HAP-1 (cell line): Measurements from ENCODE around the gene SHMT2.
A peak's percentile ranks its signal among the peaks of the same experiment; 100 is the strongest.

ENCODE experiments used
- DNase-seq, 2 experiments: peaks; one replicate each; pipeline ENCODE4 v3.0.0-alpha.2; 2016 to 2020; ENCODE audit warnings: low spot score in 2 of 2
- H3K27me3 ChIP-seq: fragments of 250-450 bp; sonication (Bioruptor Pico); 2 replicates; pipeline ENCODE4 v1.5.1; 2020; ENCODE audit warnings: low read depth, mild to moderate bottlenecking, moderate library complexity
- H3K36me3 ChIP-seq: fragments of 250-450 bp; sonication (Bioruptor Pico); replicated peaks from 2 replicates; pipeline ENCODE4 v1.5.1; 2020; ENCODE audit warnings: mild to moderate bottlenecking
- H3K4me1 ChIP-seq: fragments of 250-450 bp; sonication (Bioruptor Pico); 2 replicates; pipeline ENCODE4 v1.5.1; 2020; ENCODE audit warnings: mild to moderate bottlenecking
- H3K4me3 ChIP-seq: fragments of 250-450 bp; sonication (Bioruptor Pico); 2 replicates; pipeline ENCODE4 v1.5.1; 2020; ENCODE audit warnings: mild to moderate bottlenecking, moderate library complexity
- H3K9me3 ChIP-seq: fragments of 250-450 bp; sonication (Bioruptor Pico); 2 replicates; pipeline ENCODE4 v1.5.1; 2020; ENCODE audit warnings: mild to moderate bottlenecking, moderate library complexity
- in situ Hi-C: fragments of 300-500 bp; cut with MboI; formaldehyde crosslinking; loops from 3 replicates; pipeline ENCODE4 v1.14.3; 2020; ENCODE audit warnings: low sequenced_read_pairs, inconsistent platforms, mixed read lengths

SHMT2 gene

GRCh38 chr12:57229634-57230380 lies at the start of gene SHMT2:
TSS of gene SHMT2 (plus strand) at chr12:57229711. CDS start at chr12:57229779, 68 bp downstream.
- Histone ChIP-seq H3K9me3 (no peaks in the 10 kb centered on the region), H3K36me3 (peaks cover 51% of the 10 kb centered on the region), H3K4me3 (peak within 1 kb of the TSS; percentile 89), H3K27me3 (no peaks in the 10 kb centered on the region), H3K4me1 (peaks cover 7% of the 10 kb centered on the region; the same call in 1 of the 2 replicates)
- in situ Hi-C loops = no loop called here
- DNase-seq = peak; percentile 94 to 97

DNA sequence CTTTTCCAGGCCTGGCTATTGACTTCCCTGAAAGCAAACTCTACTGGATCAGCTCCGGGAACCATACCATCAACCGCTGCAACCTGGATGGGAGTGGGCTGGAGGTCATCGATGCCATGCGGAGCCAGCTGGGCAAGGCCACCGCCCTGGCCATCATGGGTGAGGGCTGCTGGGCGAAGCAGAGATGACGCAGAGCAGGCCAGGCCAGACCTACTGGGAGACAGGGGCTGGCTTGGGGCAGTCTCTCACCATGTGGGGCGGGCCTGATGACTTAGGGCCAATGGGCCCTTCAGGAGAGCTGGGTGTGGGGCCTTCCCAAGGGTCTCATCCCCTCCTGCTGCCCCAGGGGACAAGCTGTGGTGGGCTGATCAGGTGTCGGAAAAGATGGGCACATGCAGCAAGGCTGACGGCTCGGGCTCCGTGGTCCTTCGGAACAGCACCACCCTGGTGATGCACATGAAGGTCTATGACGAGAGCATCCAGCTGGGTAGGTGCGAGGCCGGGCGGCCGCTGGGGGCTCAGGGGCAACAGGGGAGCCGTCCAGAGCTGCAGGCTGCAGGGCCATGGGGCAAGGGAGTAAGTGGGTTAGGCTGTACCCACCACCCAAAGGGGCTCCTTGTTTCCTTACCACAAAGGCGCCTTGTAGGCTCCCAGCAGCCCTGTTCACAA lies 49.1 kb upstream of the SHMT2 start:
- in situ Hi-C loops = loop anchor here (5.0 kb wide), 1 partner anchor 48 kb away; no protein-coding TSS in a partner anchor
- H3K4me3 ChIP-seq = no peak overlapping the region
- DNase-seq = no peak
- no peaks in the 10 kb centered on the region for H3K9me3 ChIP-seq
- peaks cover 10% of the 10 kb centered on the region for H3K36me3 ChIP-seq
- H3K27me3 ChIP-seq = no peaks in the 10 kb centered on the region
- peaks cover 3% of the 10 kb centered on the region; the same call in 1 of the 2 replicates for H3K4me1 ChIP-seq

DNA sequence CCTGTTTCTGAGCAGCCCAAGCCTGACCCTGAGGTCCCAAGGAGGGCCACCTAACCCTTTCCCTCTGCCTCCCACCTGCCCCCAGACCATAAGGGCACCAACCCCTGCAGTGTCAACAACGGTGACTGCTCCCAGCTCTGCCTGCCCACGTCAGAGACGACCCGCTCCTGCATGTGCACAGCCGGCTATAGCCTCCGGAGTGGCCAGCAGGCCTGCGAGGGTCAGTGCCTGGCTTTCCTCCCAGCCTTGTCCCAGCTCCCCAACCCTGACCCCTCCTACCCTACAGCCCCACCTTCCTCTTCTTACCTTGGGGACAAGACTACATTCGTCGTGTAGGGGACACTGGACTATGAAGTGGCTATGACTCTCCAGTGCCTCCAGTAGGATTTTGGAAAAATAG lies 48.4 kb upstream of the SHMT2 start:
- Histone ChIP-seq H3K36me3 (peaks cover 8% of the 10 kb centered on the region), H3K4me1 (no peaks in the 10 kb centered on the region), H3K9me3 (no peaks in the 10 kb centered on the region), H3K27me3 (no peaks in the 10 kb centered on the region), H3K4me3 (no peak overlapping the region)
- in situ Hi-C loops = loop anchor here (5.0 kb wide), 1 partner anchor 49 kb away; no protein-coding TSS in a partner anchor
- DNase-seq = no peak

DNA sequence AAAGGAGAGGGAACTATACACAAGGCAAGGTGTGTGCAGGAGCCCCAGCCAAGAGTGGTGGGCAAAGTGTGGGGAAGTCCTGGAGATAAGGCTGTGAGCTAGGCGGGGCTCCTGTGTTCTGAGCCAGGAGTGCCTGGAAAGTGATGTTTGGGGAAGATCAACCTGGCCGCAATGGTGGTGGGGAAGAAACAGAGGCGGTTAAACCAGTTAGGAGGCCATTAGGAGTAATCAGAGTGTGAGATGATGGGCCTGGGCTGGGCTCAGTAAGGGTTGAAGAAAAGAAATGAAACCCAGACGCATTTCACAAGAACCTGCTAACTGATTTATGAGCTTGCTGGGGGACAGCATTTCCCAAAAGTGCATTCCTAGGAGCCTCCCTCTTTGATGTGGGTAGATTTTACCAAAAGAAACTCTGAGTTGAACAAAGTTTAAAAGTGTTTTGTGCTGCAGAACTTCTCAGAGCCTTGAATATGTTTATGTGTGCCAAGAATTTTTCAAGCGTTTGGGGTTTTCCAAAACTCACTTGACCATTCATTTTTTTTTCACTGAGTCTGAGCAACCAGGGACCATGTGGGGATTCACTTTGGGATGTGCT lies 47.9 kb upstream of the SHMT2 start:
- DNase-seq = no peak
- in situ Hi-C loops = loop anchor here (5.0 kb wide), 1 partner anchor 49 kb away; no protein-coding TSS in a partner anchor
- H3K4me1 ChIP-seq = no peaks in the 10 kb centered on the region
- no peaks in the 10 kb centered on the region for H3K27me3 ChIP-seq
- no peak overlapping the region for H3K4me3 ChIP-seq
- no peaks in the 10 kb centered on the region for H3K9me3 ChIP-seq
- H3K36me3 ChIP-seq = peaks cover 11% of the 10 kb centered on the region

- H3K36me3 ChIP-seq = peaks cover 13% of the 10 kb centered on the region
- H3K9me3 ChIP-seq = no peaks in the 10 kb centered on the region
- DNase-seq = peak; percentile 55 to 89
- in situ Hi-C loops = loop anchor here (5.0 kb wide), 1 partner anchor 51 kb away; no protein-coding TSS in a partner anchor
- H3K4me3 ChIP-seq = no peak overlapping the region
- H3K4me1 ChIP-seq = no peaks in the 10 kb centered on the region
- H3K27me3 ChIP-seq = no peaks in the 10 kb centered on the region
These were observed 46.5 kb upstream of the SHMT2 start for GRCh38 chr12:57182918-57183575.

DNA sequence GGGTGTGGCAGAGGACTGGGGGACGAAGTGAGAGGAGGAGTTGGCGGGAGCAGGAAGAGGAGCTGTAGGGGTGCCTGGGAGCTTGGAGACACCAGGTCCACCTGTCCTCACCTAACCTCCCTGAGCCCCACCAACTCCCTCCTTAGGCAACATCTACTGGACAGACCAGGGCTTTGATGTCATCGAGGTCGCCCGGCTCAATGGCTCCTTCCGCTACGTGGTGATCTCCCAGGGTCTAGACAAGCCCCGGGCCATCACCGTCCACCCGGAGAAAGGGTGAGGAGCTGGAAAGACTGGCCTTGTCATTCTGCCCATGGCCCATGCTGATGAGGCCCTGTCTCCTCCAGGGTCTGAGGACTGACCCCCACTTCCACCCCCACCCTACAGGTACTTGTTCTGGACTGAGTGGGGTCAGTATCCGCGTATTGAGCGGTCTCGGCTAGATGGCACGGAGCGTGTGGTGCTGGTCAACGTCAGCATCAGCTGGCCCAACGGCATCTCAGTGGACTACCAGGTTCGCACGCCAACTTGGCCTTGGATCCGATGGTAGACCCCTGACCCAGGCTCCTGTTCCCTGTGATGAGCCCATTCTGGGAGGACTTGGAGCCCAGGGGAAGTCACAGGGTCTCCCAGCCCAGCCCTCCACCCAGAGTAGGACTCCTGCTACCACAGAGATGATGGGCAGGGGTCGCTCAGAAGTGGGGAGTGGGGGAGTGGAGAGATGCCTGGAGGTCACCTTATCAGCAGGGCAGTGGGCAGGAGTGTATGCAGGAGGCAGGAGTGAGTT lies 45.4 kb upstream of the SHMT2 start:
- in situ Hi-C loops = loop anchor here (5.0 kb wide), 1 partner anchor 52 kb away; no protein-coding TSS in a partner anchor
- Histone ChIP-seq H3K9me3 (no peaks in the 10 kb centered on the region), H3K27me3 (no peaks in the 10 kb centered on the region), H3K4me3 (no peak overlapping the region), H3K36me3 (peaks cover 13% of the 10 kb centered on the region), H3K4me1 (no peaks in the 10 kb centered on the region)
- no peak for DNase-seq

DNA sequence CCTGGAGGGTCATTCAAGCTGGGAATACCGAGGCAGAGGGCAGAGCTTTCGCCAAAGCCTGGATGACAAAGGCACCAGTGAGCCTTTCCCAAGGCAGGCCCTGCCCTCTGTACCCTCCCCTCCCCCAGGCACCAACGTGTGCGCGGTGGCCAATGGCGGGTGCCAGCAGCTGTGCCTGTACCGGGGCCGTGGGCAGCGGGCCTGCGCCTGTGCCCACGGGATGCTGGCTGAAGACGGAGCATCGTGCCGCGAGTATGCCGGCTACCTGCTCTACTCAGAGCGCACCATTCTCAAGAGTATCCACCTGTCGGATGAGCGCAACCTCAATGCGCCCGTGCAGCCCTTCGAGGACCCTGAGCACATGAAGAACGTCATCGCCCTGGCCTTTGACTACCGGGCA lies 44.1 kb upstream of the SHMT2 start:
- Histone ChIP-seq H3K4me3 (no peak overlapping the region), H3K4me1 (no peaks in the 10 kb centered on the region), H3K27me3 (no peaks in the 10 kb centered on the region), H3K9me3 (no peaks in the 10 kb centered on the region), H3K36me3 (peaks cover 10% of the 10 kb centered on the region)
- in situ Hi-C loops = no loop called here
- DNase-seq = no peak

- no peak for DNase-seq
- Histone ChIP-seq H3K9me3 (no peaks in the 10 kb centered on the region), H3K4me3 (no peak overlapping the region), H3K36me3 (peaks cover 10% of the 10 kb centered on the region), H3K4me1 (no peaks in the 10 kb centered on the region), H3K27me3 (no peaks in the 10 kb centered on the region)
- in situ Hi-C loops = no loop called here
These were observed 43.5 kb upstream of the SHMT2 start for GRCh38 chr12:57185906-57186508.

DNA sequence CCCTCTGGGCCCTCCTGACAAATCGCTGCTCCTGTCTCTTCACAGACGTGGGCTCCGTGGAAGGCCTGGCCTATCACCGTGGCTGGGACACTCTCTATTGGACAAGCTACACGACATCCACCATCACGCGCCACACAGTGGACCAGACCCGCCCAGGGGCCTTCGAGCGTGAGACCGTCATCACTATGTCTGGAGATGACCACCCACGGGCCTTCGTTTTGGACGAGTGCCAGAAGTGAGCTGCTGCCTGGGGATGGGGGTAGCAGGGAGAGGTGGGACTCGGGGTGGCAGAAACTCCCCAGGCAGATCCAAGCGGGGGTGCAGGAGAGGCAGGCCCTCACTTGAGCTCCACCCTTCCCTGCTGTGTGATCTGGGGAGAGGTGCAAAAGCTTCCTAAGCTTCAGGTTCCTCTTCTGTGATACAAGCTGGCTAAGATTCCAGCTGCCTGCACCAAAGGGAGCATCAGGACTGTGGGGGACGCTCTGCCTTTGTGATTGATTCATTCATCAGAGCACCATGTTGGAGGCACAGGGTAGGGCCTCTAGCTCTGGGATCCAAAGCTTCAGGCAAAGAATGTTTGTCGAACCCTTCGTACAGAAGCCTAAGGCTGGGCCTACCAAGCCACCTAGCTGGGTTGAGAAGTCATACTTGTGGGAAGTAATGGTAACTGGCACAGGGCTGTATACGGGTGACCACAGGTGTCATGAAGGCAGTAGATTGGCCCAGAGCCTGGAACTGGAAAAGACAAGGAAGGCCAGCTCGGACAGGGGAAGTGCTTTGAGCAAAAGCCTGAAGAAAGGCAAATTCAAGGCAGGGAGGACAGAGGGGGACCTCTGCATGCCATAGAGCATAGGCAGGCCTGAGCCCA lies 42.1 kb upstream of the SHMT2 start:
- in situ Hi-C loops = no loop called here
- H3K27me3 ChIP-seq = no peaks in the 10 kb centered on the region
- no peak for DNase-seq
- H3K4me3 ChIP-seq = no peak overlapping the region
- H3K4me1 ChIP-seq = no peaks in the 10 kb centered on the region
- H3K36me3 ChIP-seq = peaks cover 10% of the 10 kb centered on the region
- H3K9me3 ChIP-seq = no peaks in the 10 kb centered on the region

GRCh38 chr12:57188090-57188425 lies 41.5 kb upstream of the SHMT2 start:
- DNase-seq = no peak
- Histone ChIP-seq H3K4me1 (no peaks in the 10 kb centered on the region), H3K27me3 (no peaks in the 10 kb centered on the region), H3K9me3 (no peaks in the 10 kb centered on the region), H3K36me3 (peaks cover 10% of the 10 kb centered on the region), H3K4me3 (no peak overlapping the region)
- in situ Hi-C loops = no loop called here

DNA sequence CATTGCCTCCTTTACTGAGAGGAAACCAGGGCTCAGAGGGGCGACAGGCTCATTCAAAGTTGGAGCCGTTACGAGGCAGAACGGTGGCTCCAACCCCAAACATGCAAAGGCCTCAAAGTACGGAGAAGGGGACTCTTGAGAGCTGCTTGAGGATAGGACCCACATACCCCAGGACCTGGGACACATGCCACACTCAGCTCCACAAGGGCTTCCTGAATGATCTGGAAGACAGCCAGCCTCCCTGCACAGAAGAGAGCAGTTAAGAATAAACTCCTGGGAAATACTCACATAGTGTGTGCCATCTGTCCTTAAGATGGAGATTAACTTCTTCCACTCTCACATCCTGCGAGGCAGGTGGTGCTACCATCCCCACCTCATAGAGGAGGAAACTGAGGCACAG lies 39.5 kb upstream of the SHMT2 start:
- Histone ChIP-seq H3K27me3 (no peaks in the 10 kb centered on the region), H3K4me1 (no peaks in the 10 kb centered on the region), H3K36me3 (peaks cover 6% of the 10 kb centered on the region), H3K9me3 (no peaks in the 10 kb centered on the region), H3K4me3 (no peak overlapping the region)
- no peak for DNase-seq
- in situ Hi-C loops = no loop called here

DNA sequence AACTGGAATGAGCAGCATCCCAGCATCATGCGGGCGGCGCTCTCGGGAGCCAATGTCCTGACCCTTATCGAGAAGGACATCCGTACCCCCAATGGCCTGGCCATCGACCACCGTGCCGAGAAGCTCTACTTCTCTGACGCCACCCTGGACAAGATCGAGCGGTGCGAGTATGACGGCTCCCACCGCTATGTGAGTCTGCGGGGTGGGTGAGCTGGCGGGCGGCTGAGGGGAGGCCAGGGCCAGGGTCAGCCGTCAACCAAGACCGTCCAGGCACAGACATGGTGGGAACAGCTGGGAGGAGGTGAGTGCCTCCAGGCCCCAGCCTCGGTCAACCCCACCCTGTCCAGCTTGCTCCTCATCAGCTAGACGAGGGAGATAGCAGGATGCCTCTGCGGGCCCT lies 38.7 kb upstream of the SHMT2 start:
- H3K36me3 ChIP-seq = peaks cover 6% of the 10 kb centered on the region
- no peak overlapping the region for H3K4me3 ChIP-seq
- H3K4me1 ChIP-seq = no peaks in the 10 kb centered on the region
- DNase-seq = no peak
- no peaks in the 10 kb centered on the region for H3K9me3 ChIP-seq
- no peaks in the 10 kb centered on the region for H3K27me3 ChIP-seq
- in situ Hi-C loops = no loop called here
